ENCODE measurements around the gene MEA1. TPM values are rescaled to one million over a fixed set of nuclear protein-coding genes. Genes with fewer than 3 reads are reported as not detected.

The MEA1 gene
- total RNA-seq, 4 donors from 2014 or later, result 25.0 to 33.5 (median 25.9) TPM

- in situ Hi-C loops (cut with MboI; ENCODE audit: low sequenced_read_pairs in 4 of 4) (no loop called here), intact Hi-C loops (cut with DNase I; ENCODE audit: low total_unique reads) (loop anchor here (2.0 kb wide), 3 partner anchors 29 to 71 kb away; partner anchors contain the start of genes CNPY3 and MEA1)
- Histone ChIP-seq H3K27me3 (no peaks in the 10 kb centered on the region), H3K4me1 (peaks cover 39 to 49% of the 10 kb centered on the region in 2 donors), H3K36me3 (peaks cover 0 to 4% of the 10 kb centered on the region in 2 donors), H3K27ac (peak within 1 kb of the TSS; percentile 85 to 95 (median 90)), H3K4me3 (peak within 1 kb of the TSS; percentile 83 to 89 (median 86)), H3K9me3 (no peaks in the 10 kb centered on the region)
- DNase-seq, result peak; percentile 98 to 99
- TF ChIP-seq POLR2A (IDR thresholded peaks at IDR 0.05) (peak; percentile 72 to 80), CTCF (IDR thresholded peaks at IDR 0.05 in 4 of 5, conservative IDR thresholded peaks at IDR 0.05 in 1 of 5) (peak in 1 of 5 experiments; percentile 8)
- ATAC-seq, result peak; percentile 98 to 100
Measured at GRCh38 chr6:42984001-42984923, 29.5 kb downstream of the MEA1 start, which contains the start of gene PPP2R5D. Gene PPP2R5D (plus strand): TSS chr6:42984570. CDS start chr6:42984678, 108 bp downstream.

GRCh38 chr6:42981836-42982235 lies 31.9 kb downstream of the MEA1 start:
- in situ Hi-C loops (cut with MboI; ENCODE audit: low sequenced_read_pairs in 4 of 4), result no loop called here
- Histone ChIP-seq H3K4me3 (no peak overlapping the region), H3K4me1 (peaks cover 41 to 47% of the 10 kb centered on the region in 2 donors), H3K27ac (no peak overlapping the region), H3K9me3 (no peaks in the 10 kb centered on the region), H3K36me3 (no peaks in the 10 kb centered on the region), H3K27me3 (no peaks in the 10 kb centered on the region)
- intact Hi-C loops (cut with DNase I; ENCODE audit: low total_unique reads), result no loop called here
- ATAC-seq, result no peak
- no peak for DNase-seq
- TF ChIP-seq CTCF (IDR thresholded peaks at IDR 0.05 in 4 of 5, conservative IDR thresholded peaks at IDR 0.05 in 1 of 5) (no peak), POLR2A (IDR thresholded peaks at IDR 0.05) (no peak)

GRCh38 chr6:42979523-42980177 lies 34.1 kb downstream of the MEA1 start:
- TF ChIP-seq CTCF (IDR thresholded peaks at IDR 0.05 in 4 of 5, conservative IDR thresholded peaks at IDR 0.05 in 1 of 5) (no peak), POLR2A (IDR thresholded peaks at IDR 0.05) (no peak)
- DNase-seq (no peak), ATAC-seq (no peak)
- H3K36me3 ChIP-seq, result no peaks in the 10 kb centered on the region
- no peaks in the 10 kb centered on the region for H3K9me3 ChIP-seq
- H3K27me3 ChIP-seq, result no peaks in the 10 kb centered on the region
- in situ Hi-C loops (cut with MboI; ENCODE audit: low sequenced_read_pairs in 4 of 4) (no loop called here), intact Hi-C loops (cut with DNase I; ENCODE audit: low total_unique reads) (loop anchor here (2.0 to 5.0 kb wide), 2 partner anchors 79 to 82 kb away; partner anchors contain the start of genes KLC4 and MRPL2)
- H3K4me3 ChIP-seq, result peak overlapping the region; percentile 72 to 97 (median 81)
- peaks cover 25 to 28% of the 10 kb centered on the region in 2 donors for H3K4me1 ChIP-seq
- peak overlapping the region; percentile 85 to 97 (median 92) for H3K27ac ChIP-seq

- DNase-seq, result peak; percentile 69 to 86
- intact Hi-C loops (cut with DNase I; ENCODE audit: low total_unique reads), result loop anchor here (2.0 to 5.0 kb wide), 2 partner anchors 80 to 82 kb away; partner anchors contain the start of genes KLC4 and MRPL2
- TF ChIP-seq CTCF (IDR thresholded peaks at IDR 0.05 in 4 of 5, conservative IDR thresholded peaks at IDR 0.05 in 1 of 5) (no peak), POLR2A (IDR thresholded peaks at IDR 0.05) (peak; percentile 40 to 71)
Measured at GRCh38 chr6:42978839-42979522, 34.8 kb downstream of the MEA1 start, which contains the start of gene PEX6. Gene PEX6 (minus strand): TSS chr6:42979181. CDS start chr6:42979150, 31 bp downstream.

More at GRCh38 chr6:42978839-42979522, 34.8 kb downstream of the MEA1 start, which contains the start of gene PEX6:
- Histone ChIP-seq H3K4me1 (peaks cover 25 to 27% of the 10 kb centered on the region in 2 donors), H3K27me3 (no peaks in the 10 kb centered on the region), H3K36me3 (no peaks in the 10 kb centered on the region), H3K27ac (peak within 1 kb of the TSS; percentile 85 to 97 (median 92)), H3K9me3 (no peaks in the 10 kb centered on the region), H3K4me3 (peak within 1 kb of the TSS; percentile 72 to 97 (median 81))
- in situ Hi-C loops (cut with MboI; ENCODE audit: low sequenced_read_pairs in 4 of 4), result no loop called here
- peak; percentile 89 to 92 for ATAC-seq
